ENCODE measurements around the gene TRIO. TPM values are rescaled to one million over a fixed set of nuclear protein-coding genes. Genes with fewer than 3 reads are reported as not detected.

Gene TRIO
- total RNA-seq, 1 experiment from 2014 or later: 68.4 TPM

DNA sequence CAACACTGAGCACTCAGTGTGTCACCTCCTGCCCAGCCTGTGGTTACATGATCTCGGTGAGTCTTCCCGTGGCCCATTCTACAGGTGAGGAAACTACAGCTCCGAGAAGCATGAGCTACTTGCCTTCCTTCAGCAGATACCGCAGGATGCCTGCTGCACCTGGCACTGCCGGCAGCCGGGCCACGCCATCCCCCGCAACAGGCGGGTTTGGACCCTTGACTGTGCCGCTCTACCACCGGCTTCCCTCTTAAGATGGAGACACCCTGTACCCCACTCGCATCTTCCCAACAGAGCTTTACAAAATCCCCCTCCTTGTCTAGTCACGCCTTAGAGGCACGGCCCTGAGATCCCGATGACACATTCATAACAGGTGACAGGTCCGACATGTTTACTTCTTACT, 363.5 kb downstream of the TRIO start:
- no peaks in the 10 kb centered on the region for H3K4me1 ChIP-seq (ENCODE audit: control insufficient read depth in 1 of 2, insufficient read depth in 2 of 2, low read length in 2 of 2)
- H3K9me3 ChIP-seq (ENCODE audit: control insufficient read depth in 1 of 2, insufficient read depth in 1 of 2, low read depth in 1 of 2, low read length in 2 of 2): no peaks in the 10 kb centered on the region
- H3K36me3 ChIP-seq (ENCODE audit: control insufficient read depth in 1 of 2, insufficient read depth in 2 of 2, low read length in 2 of 2): peaks cover 0 to 17% of the 10 kb centered on the region in 2 experiments; a peak in 3 of 4 replicates
- ATAC-seq (no peak), DNase-seq (ENCODE audit: low read depth, low spot score) (no peak)
- RAD21 ChIA-PET (ENCODE audit: low non-redundant PET in 1 of 2, low total read pairs in 2 of 2, uncharacterized antibody in 2 of 2, unreplicated experiment in 2 of 2): no interaction called here
- CTCF ChIA-PET: no interaction called here
- TF ChIP-seq RAD21 (IDR thresholded peaks at IDR 0.05; ENCODE audit: low read depth) (no peak), POLR2A (IDR thresholded peaks at IDR 0.05; ENCODE audit: borderline replicate concordance, extremely low read depth, insufficient read depth, insufficient read length) (no peak), CEBPB (IDR thresholded peaks at IDR 0.05; ENCODE audit: low read depth) (no peak), YY1 (IDR thresholded peaks at IDR 0.05; ENCODE audit: extremely low read depth, insufficient replicate concordance, low read depth, low read length) (no peak), EZH2phosphoT487 (IDR thresholded peaks at IDR 0.05; ENCODE audit: borderline replicate concordance) (no peak), CBX3 (IDR thresholded peaks at IDR 0.05; ENCODE audit: low read depth) (no peak), ZNF274 (IDR thresholded peaks at IDR 0.05; ENCODE audit: low read depth, low read length) (no peak), ELF1 (IDR thresholded peaks at IDR 0.05; ENCODE audit: borderline replicate concordance, low read depth) (no peak), SRF (IDR thresholded peaks at IDR 0.05; ENCODE audit: low read depth) (no peak), POLR2AphosphoS5 (IDR thresholded peaks at IDR 0.05; ENCODE audit: low read depth, low read length) (no peak), EZH2 (IDR thresholded peaks at IDR 0.05) (no peak), JUND (IDR thresholded peaks at IDR 0.05) (no peak), SP1 (IDR thresholded peaks at IDR 0.05; ENCODE audit: low read depth) (no peak), SIN3A (IDR thresholded peaks at IDR 0.05; ENCODE audit: low read depth) (no peak)
- TF ChIP-seq, protein P1, sequence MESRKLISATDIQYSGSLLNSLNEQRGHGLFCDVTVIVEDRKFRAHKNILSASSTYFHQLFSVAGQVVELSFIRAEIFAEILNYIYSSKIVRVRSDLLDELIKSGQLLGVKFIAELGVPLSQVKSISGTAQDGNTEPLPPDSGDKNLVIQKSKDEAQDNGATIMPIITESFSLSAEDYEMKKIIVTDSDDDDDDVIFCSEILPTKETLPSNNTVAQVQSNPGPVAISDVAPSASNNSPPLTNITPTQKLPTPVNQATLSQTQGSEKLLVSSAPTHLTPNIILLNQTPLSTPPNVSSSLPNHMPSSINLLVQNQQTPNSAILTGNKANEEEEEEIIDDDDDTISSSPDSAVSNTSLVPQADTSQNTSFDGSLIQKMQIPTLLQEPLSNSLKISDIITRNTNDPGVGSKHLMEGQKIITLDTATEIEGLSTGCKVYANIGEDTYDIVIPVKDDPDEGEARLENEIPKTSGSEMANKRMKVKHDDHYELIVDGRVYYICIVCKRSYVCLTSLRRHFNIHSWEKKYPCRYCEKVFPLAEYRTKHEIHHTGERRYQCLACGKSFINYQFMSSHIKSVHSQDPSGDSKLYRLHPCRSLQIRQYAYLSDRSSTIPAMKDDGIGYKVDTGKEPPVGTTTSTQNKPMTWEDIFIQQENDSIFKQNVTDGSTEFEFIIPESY (IDR thresholded peaks at IDR 0.05; ENCODE audit: extremely low read depth, insufficient replicate concordance, low read length): no peak
- TF ChIP-seq, protein P2, sequence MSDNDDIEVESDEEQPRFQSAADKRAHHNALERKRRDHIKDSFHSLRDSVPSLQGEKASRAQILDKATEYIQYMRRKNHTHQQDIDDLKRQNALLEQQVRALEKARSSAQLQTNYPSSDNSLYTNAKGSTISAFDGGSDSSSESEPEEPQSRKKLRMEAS (IDR thresholded peaks at IDR 0.05): no peak
- TF ChIP-seq, protein P3, sequence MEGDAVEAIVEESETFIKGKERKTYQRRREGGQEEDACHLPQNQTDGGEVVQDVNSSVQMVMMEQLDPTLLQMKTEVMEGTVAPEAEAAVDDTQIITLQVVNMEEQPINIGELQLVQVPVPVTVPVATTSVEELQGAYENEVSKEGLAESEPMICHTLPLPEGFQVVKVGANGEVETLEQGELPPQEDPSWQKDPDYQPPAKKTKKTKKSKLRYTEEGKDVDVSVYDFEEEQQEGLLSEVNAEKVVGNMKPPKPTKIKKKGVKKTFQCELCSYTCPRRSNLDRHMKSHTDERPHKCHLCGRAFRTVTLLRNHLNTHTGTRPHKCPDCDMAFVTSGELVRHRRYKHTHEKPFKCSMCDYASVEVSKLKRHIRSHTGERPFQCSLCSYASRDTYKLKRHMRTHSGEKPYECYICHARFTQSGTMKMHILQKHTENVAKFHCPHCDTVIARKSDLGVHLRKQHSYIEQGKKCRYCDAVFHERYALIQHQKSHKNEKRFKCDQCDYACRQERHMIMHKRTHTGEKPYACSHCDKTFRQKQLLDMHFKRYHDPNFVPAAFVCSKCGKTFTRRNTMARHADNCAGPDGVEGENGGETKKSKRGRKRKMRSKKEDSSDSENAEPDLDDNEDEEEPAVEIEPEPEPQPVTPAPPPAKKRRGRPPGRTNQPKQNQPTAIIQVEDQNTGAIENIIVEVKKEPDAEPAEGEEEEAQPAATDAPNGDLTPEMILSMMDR (IDR thresholded peaks at IDR 0.05 in 2 of 3, conservative IDR thresholded peaks at IDR 0.05 in 1 of 3; ENCODE audit: borderline replicate concordance in 1 of 3, insufficient read depth in 1 of 3, low read depth in 2 of 3, low read length in 2 of 3): no peak
- H3K9ac ChIP-seq (ENCODE audit: low read length): no peak overlapping the region
- H3K9me2 ChIP-seq (ENCODE audit: insufficient read depth): no peaks in the 10 kb centered on the region
- no peak overlapping the region for H2AFZ ChIP-seq (ENCODE audit: low read depth, low read length, poor library complexity, severe bottlenecking)
- no peak overlapping the region for H3K4me2 ChIP-seq (ENCODE audit: low read length)
- no peaks in the 10 kb centered on the region for H4K20me1 ChIP-seq (ENCODE audit: insufficient read depth)
- intact Hi-C loops (cut with micrococcal nuclease): no loop called here
- H3K79me2 ChIP-seq (ENCODE audit: insufficient read depth, low read length): no peaks in the 10 kb centered on the region
- no TSS peak for BruUV-seq (replicated peaks)
- H3K27me3 ChIP-seq (ENCODE audit: insufficient read depth, low read length): no peaks in the 10 kb centered on the region
- no peak overlapping the region for H3K27ac ChIP-seq (ENCODE audit: low read depth, low read length)
- POLR2A ChIA-PET: no interaction called here
- H3K4me3 ChIP-seq (replicated peaks in 1 of 2; ENCODE audit: low read depth in 1 of 2, low read length in 2 of 2): no peak overlapping the region

Measured in HCT116 (cell line).